B cell (primary cell): ENCODE data around the gene PTGFRN.

Experiments used
- CTCF ChIP-seq: fragments of 200-600 bp; IDR thresholded peaks from one replicate; pipeline ENCODE4 v1.8.0; 2022; ENCODE audit warnings: antibody characterized with exemption, mild to moderate bottlenecking
- EZH2 ChIP-seq: IDR thresholded peaks from 2 replicates; pipeline ENCODE4 v1.6.1; 2012; ENCODE audit warnings: borderline replicate concordance, low read depth, mild to moderate bottlenecking, moderate library complexity, low read length; ENCODE audit not compliant: insufficient read depth, poor library complexity, severe bottlenecking

- TF ChIP-seq CTCF (no peak), EZH2 (no peak)
Measured at GRCh38 chr1:117009132-117009531, 99.4 kb downstream of the PTGFRN start.
